GM06990 (cell line): Measurements from ENCODE around the gene ASCL2.

Experiments
- DNase-seq: peaks from one replicate; pipeline ENCODE4 v3.0.0-alpha.2; 2011; ENCODE audit not compliant: insufficient read length; ENCODE audit errors: extremely low read depth
- H3K27me3 ChIP-seq: replicated peaks from 2 replicates; pipeline ENCODE4 v1.6.0; 2011; ENCODE audit warnings: low read length; ENCODE audit not compliant: control insufficient read depth, insufficient read depth
- H3K36me3 ChIP-seq: 2 replicates; pipeline ENCODE4 v1.5.1; 2011; ENCODE audit warnings: low read length; ENCODE audit not compliant: control insufficient read depth, insufficient read depth
- H3K4me3 ChIP-seq: replicated peaks from 2 replicates; pipeline ENCODE4 v1.5.1; 2011; ENCODE audit warnings: low read depth, mild to moderate bottlenecking, control low read depth, low read length
- TF ChIP-seq, protein P1 (sequence below): IDR thresholded peaks from 2 replicates; pipeline ENCODE4 v1.5.1; 2011; ENCODE audit warnings: low read length, control low read depth, mild to moderate bottlenecking, inconsistent platforms; ENCODE audit not compliant: insufficient read depth, poor library complexity, severe bottlenecking

ASCL2 gene

DNA sequence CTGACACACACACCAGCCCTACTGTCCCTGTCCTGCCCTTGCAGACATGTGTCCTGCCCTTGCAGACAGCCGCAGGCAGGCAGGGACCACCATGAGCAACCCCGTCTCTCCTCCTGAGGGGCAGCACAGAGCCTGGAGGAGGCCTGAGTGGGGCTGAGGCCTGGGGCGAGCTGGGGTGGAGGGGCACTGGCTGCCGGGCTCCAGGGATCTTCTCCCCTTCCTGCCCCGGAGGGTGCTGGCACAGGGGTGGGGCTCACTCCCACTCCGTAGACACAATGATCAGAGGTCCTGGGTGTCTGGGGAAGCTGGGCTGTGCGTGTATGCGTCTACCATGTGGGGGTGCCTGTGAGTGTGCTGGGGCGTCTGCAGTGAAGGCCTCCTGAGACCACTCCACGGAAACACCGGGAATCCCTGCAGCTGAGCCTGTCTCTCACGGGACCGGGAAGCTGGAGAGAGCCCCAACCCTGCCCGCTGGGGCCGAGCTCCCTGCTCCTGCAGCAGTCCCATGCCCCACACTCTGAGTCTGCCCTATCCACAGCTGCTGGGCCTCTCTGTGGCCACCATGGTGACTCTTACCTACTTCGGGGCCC is 32.0 kb upstream of the ASCL2 start:
- no peak for DNase-seq
- no peak overlapping the region for H3K4me3 ChIP-seq

DNA sequence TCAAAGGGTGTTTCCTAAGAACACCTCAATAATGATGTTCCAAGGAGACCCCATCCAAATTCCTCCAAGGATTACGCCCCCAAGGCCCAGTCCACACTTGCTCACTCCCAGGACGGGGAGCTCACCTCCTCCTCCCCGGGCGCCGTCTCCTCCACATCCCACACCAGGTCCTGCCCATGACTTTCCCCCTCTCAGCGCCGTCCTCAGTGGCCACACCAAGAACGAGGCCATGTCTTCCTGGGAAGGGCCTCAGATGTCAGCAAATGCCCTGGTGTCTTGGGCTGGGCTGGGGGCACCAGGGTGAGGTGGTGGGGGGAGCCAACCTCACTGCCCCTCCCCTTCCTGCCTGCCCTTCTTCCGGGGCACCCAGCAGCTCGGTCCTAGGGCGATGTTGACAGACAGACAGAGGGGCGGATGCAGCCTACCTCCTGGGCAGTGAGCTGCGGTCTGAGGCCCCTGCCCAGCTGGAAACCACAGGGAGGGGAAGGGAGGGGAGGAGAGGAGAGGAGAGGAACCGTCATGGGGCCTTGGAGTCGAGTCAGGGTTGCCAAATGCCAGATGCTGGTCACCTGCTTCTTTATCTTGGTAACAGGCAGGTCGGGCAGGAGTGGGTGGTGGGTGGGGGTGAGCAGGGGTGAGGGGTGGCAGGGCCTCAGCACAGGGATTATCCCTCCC is 31.4 kb upstream of the ASCL2 start, which contains the start of the genes C11orf21 and TSPAN32:
Gene C11orf21 (minus strand): TSS at position 288 of the 675 bp plus-strand sequence. CDS start 110 bp downstream, at position 178.
Gene TSPAN32 (plus strand): TSS at position 383 of the 675 bp plus-strand sequence. CDS start 137 bp downstream, at position 520.
- TF ChIP-seq, protein P1, sequence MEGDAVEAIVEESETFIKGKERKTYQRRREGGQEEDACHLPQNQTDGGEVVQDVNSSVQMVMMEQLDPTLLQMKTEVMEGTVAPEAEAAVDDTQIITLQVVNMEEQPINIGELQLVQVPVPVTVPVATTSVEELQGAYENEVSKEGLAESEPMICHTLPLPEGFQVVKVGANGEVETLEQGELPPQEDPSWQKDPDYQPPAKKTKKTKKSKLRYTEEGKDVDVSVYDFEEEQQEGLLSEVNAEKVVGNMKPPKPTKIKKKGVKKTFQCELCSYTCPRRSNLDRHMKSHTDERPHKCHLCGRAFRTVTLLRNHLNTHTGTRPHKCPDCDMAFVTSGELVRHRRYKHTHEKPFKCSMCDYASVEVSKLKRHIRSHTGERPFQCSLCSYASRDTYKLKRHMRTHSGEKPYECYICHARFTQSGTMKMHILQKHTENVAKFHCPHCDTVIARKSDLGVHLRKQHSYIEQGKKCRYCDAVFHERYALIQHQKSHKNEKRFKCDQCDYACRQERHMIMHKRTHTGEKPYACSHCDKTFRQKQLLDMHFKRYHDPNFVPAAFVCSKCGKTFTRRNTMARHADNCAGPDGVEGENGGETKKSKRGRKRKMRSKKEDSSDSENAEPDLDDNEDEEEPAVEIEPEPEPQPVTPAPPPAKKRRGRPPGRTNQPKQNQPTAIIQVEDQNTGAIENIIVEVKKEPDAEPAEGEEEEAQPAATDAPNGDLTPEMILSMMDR = no peak
- no peaks in the 10 kb centered on the region for H3K36me3 ChIP-seq
- peaks cover 2% of the 10 kb centered on the region; the same call in 1 of the 2 replicates for H3K27me3 ChIP-seq
- no peak for DNase-seq
- H3K4me3 ChIP-seq = peak within 1 kb of the TSS; percentile 45

More for the DNA sequence above, 32.0 kb upstream of the ASCL2 start:
- TF ChIP-seq, protein P1 = no peak
- Histone ChIP-seq H3K36me3 (no peaks in the 10 kb centered on the region), H3K27me3 (peaks cover 2% of the 10 kb centered on the region; the same call in 1 of the 2 replicates)

DNA sequence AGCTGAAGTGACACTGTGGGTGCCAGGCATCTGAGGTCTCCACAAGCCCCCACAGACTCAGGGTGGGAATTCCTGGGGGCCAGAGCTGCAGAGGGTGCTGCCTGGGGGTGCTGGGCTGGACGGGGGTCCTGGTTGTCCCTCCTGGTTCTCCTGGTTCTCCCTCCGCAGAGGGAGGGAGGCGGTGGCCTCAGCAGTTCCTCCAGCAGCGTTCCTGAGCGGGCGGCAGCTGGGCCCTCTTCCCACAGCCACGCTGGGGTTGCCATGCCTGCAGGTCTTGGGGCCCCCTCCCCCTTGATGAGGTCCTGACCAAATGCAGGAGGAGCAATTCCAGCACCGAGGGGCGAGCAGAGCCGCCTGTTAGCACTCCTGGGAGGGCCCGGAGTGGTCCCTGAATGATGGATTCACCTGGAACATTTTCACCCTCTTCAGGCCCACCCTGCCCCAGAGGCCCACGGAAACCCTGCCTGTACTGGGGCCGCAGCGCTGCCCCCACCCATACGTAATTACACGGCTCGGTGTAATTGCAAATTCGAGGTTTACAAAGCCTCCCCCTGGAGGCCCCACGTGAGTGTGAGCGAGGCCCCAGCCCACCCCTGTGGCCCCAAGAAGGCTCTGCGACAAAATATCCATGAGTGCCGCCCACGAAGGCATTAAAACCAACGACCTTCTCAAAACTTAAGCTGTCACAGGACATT is 30.7 kb upstream of the ASCL2 start:
- peaks cover 2% of the 10 kb centered on the region; the same call in 1 of the 2 replicates for H3K27me3 ChIP-seq
- TF ChIP-seq, protein P1 = no peak
- H3K36me3 ChIP-seq = no peaks in the 10 kb centered on the region
- DNase-seq = no peak
- peak overlapping the region; percentile 45 for H3K4me3 ChIP-seq

GRCh38 chr11:2300290-2300935 is 30.0 kb upstream of the ASCL2 start:
- TF ChIP-seq, protein P1 = no peak
- no peaks in the 10 kb centered on the region for H3K36me3 ChIP-seq
- no peak for DNase-seq
- no peak overlapping the region for H3K4me3 ChIP-seq
- H3K27me3 ChIP-seq = peaks cover 2% of the 10 kb centered on the region; the same call in 1 of the 2 replicates

- Histone ChIP-seq H3K27me3 (peaks cover 2% of the 10 kb centered on the region; the same call in 1 of the 2 replicates), H3K4me3 (no peak overlapping the region), H3K36me3 (no peaks in the 10 kb centered on the region)
- DNase-seq = no peak
- TF ChIP-seq, protein P1 = no peak
Measured at GRCh38 chr11:2299773-2300172, 29.4 kb upstream of the ASCL2 start.
